Neural progenitor cell (in vitro differentiated cells): Measurements from ENCODE around the gene SLC12A6. TPM values are rescaled to one million over a fixed set of nuclear protein-coding genes. Genes with fewer than 3 reads are reported as not detected.

Experiments used
- DNase-seq: peaks from one replicate; pipeline ENCODE4 v3.0.0-alpha.2; 2016; ENCODE audit warnings: low spot score
- H2AFZ ChIP-seq: fragments of 200-600 bp; sonication (generic); replicated peaks from 2 replicates; pipeline ENCODE4 v1.6.1; 2016; ENCODE audit warnings: antibody characterized with exemption
- H3F3A ChIP-seq: fragments of 200-600 bp; sonication (generic); 2 replicates; pipeline ENCODE4 v1.6.1; 2016; ENCODE audit warnings: antibody characterized with exemption, low read depth
- H3K27ac ChIP-seq: fragments of 200-600 bp; sonication (generic); 2 replicates; pipeline ENCODE4 v1.5.1; 2016; ENCODE audit warnings: mild to moderate bottlenecking
- H3K27me3 ChIP-seq: fragments of 200-600 bp; sonication (generic); 2 replicates; pipeline ENCODE4 v1.6.1; 2016; ENCODE audit warnings: mild to moderate bottlenecking, moderate library complexity
- H3K36me3 ChIP-seq: fragments of 200-600 bp; sonication (generic); 2 replicates; pipeline ENCODE4 v1.5.1; 2016
- H3K4me1 ChIP-seq: fragments of 200-600 bp; sonication (generic); 2 replicates; pipeline ENCODE4 v1.6.1; 2016; ENCODE audit warnings: mixed run types
- H3K4me2 ChIP-seq: fragments of 200-600 bp; sonication (generic); 2 replicates; pipeline ENCODE4 v1.6.1; 2016
- H3K4me3 ChIP-seq: fragments of 200-600 bp; sonication (generic); 2 replicates; pipeline ENCODE4 v1.5.1; 2016
- H3K79me2 ChIP-seq: fragments of 200-600 bp; sonication (generic); 2 replicates; pipeline ENCODE4 v1.6.1; 2016; ENCODE audit warnings: low read depth
- H3K9ac ChIP-seq: fragments of 200-600 bp; sonication (generic); 2 replicates; pipeline ENCODE4 v1.6.1; 2016
- H3K9me3 ChIP-seq: fragments of 200-600 bp; sonication (generic); 2 replicates; pipeline ENCODE4 v1.5.1; 2016; ENCODE audit warnings: low read depth
- H4K20me1 ChIP-seq: fragments of 200-600 bp; sonication (generic); 2 replicates; pipeline ENCODE4 v1.6.1; 2016; ENCODE audit warnings: low read depth
- H3K27ac Mint-ChIP-seq: 3 replicates; pipeline ENCODE4 v1.8.0; 2021; ENCODE audit warnings: mixed read lengths
- H3K27me3 Mint-ChIP-seq: 2 replicates; pipeline ENCODE4 v1.8.0; 2022; ENCODE audit warnings: low read depth, mild to moderate bottlenecking, inconsistent platforms, moderate library complexity, mixed read lengths; ENCODE audit not compliant: insufficient read depth
- H3K36me3 Mint-ChIP-seq: 3 replicates; pipeline ENCODE4 v1.8.0; 2021; ENCODE audit warnings: mixed read lengths
- H3K4me1 Mint-ChIP-seq: 3 replicates; pipeline ENCODE4 v1.8.0; 2021; ENCODE audit warnings: mixed read lengths
- H3K4me3 Mint-ChIP-seq: 3 replicates; pipeline ENCODE4 v1.8.0; 2021; ENCODE audit warnings: mild to moderate bottlenecking, moderate library complexity, mixed read lengths
- H3K9me3 Mint-ChIP-seq: 3 replicates; pipeline ENCODE4 v1.8.0; 2020; ENCODE audit warnings: mixed read lengths
- CTCF ChIP-seq: fragments of 200-600 bp; sonication (generic); IDR thresholded peaks from 2 replicates; pipeline ENCODE4 v1.5.1; 2017; ENCODE audit warnings: antibody characterized with exemption, mild to moderate bottlenecking
- EZH2 ChIP-seq: fragments of 200-600 bp; sonication (generic); IDR thresholded peaks from 2 replicates; pipeline ENCODE4 v1.6.1; 2017; ENCODE audit warnings: antibody characterized with exemption, mild to moderate bottlenecking, moderate library complexity
- EZH2phosphoT487 ChIP-seq: fragments of 200-600 bp; sonication (generic); IDR thresholded peaks from 2 replicates; pipeline ENCODE4 v1.6.1; 2017; ENCODE audit warnings: antibody characterized with exemption
- total RNA-seq: library from RNA; depleted of rRNA; stranded (reverse); fragments of >200 nt; gene quantifications from 2 replicates; pipeline ENCODE4 v1.2.3, GENCODE V29; 2015; ENCODE audit warnings: low replicate concordance

The SLC12A6 gene
- total RNA-seq, 1 donor from 2014 or later, result 17.7 TPM

GRCh38 chr15:34330279-34330678, 7.3 kb downstream of the SLC12A6 start:
- no peak overlapping the region for H3K27ac Mint-ChIP-seq

GRCh38 chr15:34329006-34329405, 8.6 kb downstream of the SLC12A6 start:
- Mint-ChIP-seq H3K27ac (no peak overlapping the region), H3K9me3 (no peaks in the 10 kb centered on the region), H3K36me3 (no peaks in the 10 kb centered on the region), H3K27me3 (no peaks in the 10 kb centered on the region), H3K4me1 (no peaks in the 10 kb centered on the region), H3K4me3 (no peak overlapping the region)
- Histone ChIP-seq H3K79me2 (no peaks in the 10 kb centered on the region), H3K9ac (no peak overlapping the region), H3K4me3 (no peak overlapping the region), H3K4me1 (no peaks in the 10 kb centered on the region), H3K27me3 (no peaks in the 10 kb centered on the region), H3K27ac (no peak overlapping the region), H3K4me2 (no peak overlapping the region), H2AFZ (no peak overlapping the region), H3K9me3 (no peaks in the 10 kb centered on the region), H4K20me1 (no peaks in the 10 kb centered on the region), H3F3A (no peaks in the 10 kb centered on the region), H3K36me3 (no peaks in the 10 kb centered on the region)
- DNase-seq, result no peak
- no peak for TF ChIP-seq CTCF

More at GRCh38 chr15:34330279-34330678, 7.3 kb downstream of the SLC12A6 start:
- H3K4me2 ChIP-seq, result no peak overlapping the region
- TF ChIP-seq EZH2phosphoT487 (no peak), EZH2 (no peak), CTCF (no peak)
- H3K27me3 Mint-ChIP-seq, result no peaks in the 10 kb centered on the region
- H3K9ac ChIP-seq, result no peak overlapping the region
- no peak overlapping the region for H2AFZ ChIP-seq
- DNase-seq, result no peak
- no peak overlapping the region for H3K4me3 ChIP-seq
- H3K27ac ChIP-seq, result no peak overlapping the region
- H3K4me3 Mint-ChIP-seq, result no peak overlapping the region
- H4K20me1 ChIP-seq, result no peaks in the 10 kb centered on the region
- H3K9me3 Mint-ChIP-seq, result no peaks in the 10 kb centered on the region
- no peaks in the 10 kb centered on the region for H3K27me3 ChIP-seq
- no peaks in the 10 kb centered on the region for H3K79me2 ChIP-seq
- no peaks in the 10 kb centered on the region for H3K4me1 ChIP-seq
- no peaks in the 10 kb centered on the region for H3K36me3 Mint-ChIP-seq
- H3K36me3 ChIP-seq, result no peaks in the 10 kb centered on the region
- no peaks in the 10 kb centered on the region for H3F3A ChIP-seq
- H3K9me3 ChIP-seq, result no peaks in the 10 kb centered on the region
- no peaks in the 10 kb centered on the region for H3K4me1 Mint-ChIP-seq

GRCh38 chr15:34327906-34328305, 9.7 kb downstream of the SLC12A6 start:
- H3K4me2 ChIP-seq, result no peak overlapping the region
- no peak overlapping the region for H3K4me3 ChIP-seq
- no peak overlapping the region for H3K9ac ChIP-seq
- H3K9me3 Mint-ChIP-seq, result no peaks in the 10 kb centered on the region
- H3K79me2 ChIP-seq, result no peaks in the 10 kb centered on the region
- no peak overlapping the region for H2AFZ ChIP-seq
- H3K27ac Mint-ChIP-seq, result no peak overlapping the region
- no peak for DNase-seq
- no peak overlapping the region for H3K4me3 Mint-ChIP-seq
- no peaks in the 10 kb centered on the region for H4K20me1 ChIP-seq
- H3K27me3 Mint-ChIP-seq, result no peaks in the 10 kb centered on the region
- H3K4me1 Mint-ChIP-seq, result no peaks in the 10 kb centered on the region
- H3K9me3 ChIP-seq, result no peaks in the 10 kb centered on the region
- H3K27me3 ChIP-seq, result no peaks in the 10 kb centered on the region
- H3K27ac ChIP-seq, result no peak overlapping the region
- H3F3A ChIP-seq, result no peaks in the 10 kb centered on the region
- TF ChIP-seq EZH2 (no peak), EZH2phosphoT487 (no peak), CTCF (no peak)
- H3K36me3 Mint-ChIP-seq, result peaks cover 1% of the 10 kb centered on the region
- H3K4me1 ChIP-seq, result no peaks in the 10 kb centered on the region
- no peaks in the 10 kb centered on the region for H3K36me3 ChIP-seq

- H3K27me3 Mint-ChIP-seq, result no peaks in the 10 kb centered on the region
- no peaks in the 10 kb centered on the region for H3K79me2 ChIP-seq
- no peaks in the 10 kb centered on the region for H3K36me3 ChIP-seq
- H3K27ac Mint-ChIP-seq, result no peak overlapping the region
- no peak overlapping the region for H2AFZ ChIP-seq
- no peak overlapping the region for H3K4me3 Mint-ChIP-seq
- no peaks in the 10 kb centered on the region for H3K9me3 Mint-ChIP-seq
- H3K4me1 ChIP-seq, result no peaks in the 10 kb centered on the region
- DNase-seq, result no peak
- no peak overlapping the region for H3K4me3 ChIP-seq
- no peaks in the 10 kb centered on the region for H3F3A ChIP-seq
- peaks cover 2% of the 10 kb centered on the region for H3K36me3 Mint-ChIP-seq
- TF ChIP-seq EZH2, result no peak
- TF ChIP-seq CTCF, result no peak
- no peak for TF ChIP-seq EZH2phosphoT487
- H3K4me1 Mint-ChIP-seq, result no peaks in the 10 kb centered on the region
- no peak overlapping the region for H3K4me2 ChIP-seq
- H4K20me1 ChIP-seq, result no peaks in the 10 kb centered on the region
- H3K9me3 ChIP-seq, result no peaks in the 10 kb centered on the region
- no peak overlapping the region for H3K9ac ChIP-seq
- no peaks in the 10 kb centered on the region for H3K27me3 ChIP-seq
- H3K27ac ChIP-seq, result no peak overlapping the region
Observed at GRCh38 chr15:34325368-34325767, 12.2 kb downstream of the SLC12A6 start.
